Heart left ventricle (tissue), 16 donors: Measurements from ENCODE around the gene LDHD. TPM values are rescaled to one million over a fixed set of nuclear protein-coding genes. Genes with fewer than 3 reads are reported as not detected.

ENCODE experiments used
- ATAC-seq, 4 donors: fragments of 200-7000 bp; cut with Tn5 transposase; one replicate each; pipeline ENCODE4 v1.9.1; 2020 to 2022; ENCODE audit warnings: moderate library complexity in 4 of 4, mild to moderate bottlenecking in 3 of 4, moderate number of reproducible peaks in 1 of 4
- DNase-seq, 5 donors: peaks; one replicate each; pipeline ENCODE4 v3.0.0-alpha.2; 2020
- H3K27ac ChIP-seq, 12 donors: fragments of 200-600 bp; sonication (generic) in 4 of 12; one replicate each; pipeline versions ENCODE4 v1.5.0 to v1.8.0; 2016 to 2022; ENCODE audit warnings: mild to moderate bottlenecking in 2 of 12
- H3K27me3 ChIP-seq, 9 donors: fragments of 200-600 bp; sonication (generic) in 2 of 9; one replicate each; pipeline versions ENCODE4 v1.5.1 to v1.8.0; 2016 to 2022; ENCODE audit warnings: mild to moderate bottlenecking in 3 of 9
- H3K36me3 ChIP-seq, 9 donors: fragments of 200-600 bp; sonication (generic) in 2 of 9; one replicate each; pipeline versions ENCODE4 v1.5.0 to v1.8.0; 2018 to 2022; ENCODE audit warnings: mild to moderate bottlenecking in 2 of 9
- H3K4me1 ChIP-seq, 12 donors: fragments of 200-600 bp; sonication (generic) in 4 of 12; one replicate each; pipeline versions ENCODE4 v1.5.0 to v1.8.0; 2016 to 2022; ENCODE audit warnings: mild to moderate bottlenecking in 3 of 12
- H3K4me3 ChIP-seq, 12 donors: fragments of 200-600 bp; sonication (generic) in 4 of 12; one replicate each; pipeline versions ENCODE4 v1.5.0 to v1.8.0; 2017 to 2022; ENCODE audit warnings: mild to moderate bottlenecking in 9 of 12, moderate library complexity in 4 of 12
- H3K9me3 ChIP-seq, 12 donors: fragments of 200-600 bp; sonication (generic) in 4 of 12; one replicate each; pipeline versions ENCODE4 v1.5.0 to v1.8.0; 2016 to 2022; ENCODE audit warnings: mild to moderate bottlenecking in 1 of 12
- CTCF ChIP-seq, 12 donors: fragments of 200-600 bp; sonication (generic) in 4 of 12; IDR thresholded peaks; one replicate each; pipeline versions ENCODE4 v1.5.0 to v1.8.0; 2018 to 2022; ENCODE audit warnings: antibody characterized with exemption in 12 of 12, mild to moderate bottlenecking in 5 of 12
- POLR2A ChIP-seq, 2 donors: fragments of 450-650 bp; IDR thresholded peaks; one replicate each; pipeline ENCODE4 v1.6.1; 2017; ENCODE audit warnings: antibody characterized with exemption in 2 of 2, mild to moderate bottlenecking in 2 of 2, moderate library complexity in 2 of 2
- WGBS, 4 donors: extraction: QIAGEN DNeasy Blood & Tissue Kit in 2 of 4; methylation state at CpG; one replicate each; pipeline versions ENCODE4 v1.1.5 to v1.1.7; 2013 to 2018; 5-methylcytosine and 5-hydroxymethylcytosine counted together
- intact Hi-C, 10 donors: fragments of 100-400 bp; cut with DNase I; formaldehyde crosslinking; loops; one replicate each; pipeline versions ENCODE4 v1.11.1 to v1.14.2; 2022
- polyA plus RNA-seq, 2 donors: library from polyadenylated mRNA; stranded (reverse); fragments of 200-250 nt; gene quantifications; one replicate each; pipeline ENCODE4 v1.2.3, GENCODE V29; 2013
- total RNA-seq, 9 donors: library from RNA; depleted of rRNA in 2 of 9; stranded (reverse); fragments of >200 nt in 2 of 9; fragmentation: NEBNext Ultra II Directional in 3 of 9; extraction: Animal tissue kit (Norgen Biotek cat#: 25700) in 3 of 9; gene quantifications; one replicate each; pipeline versions ENCODE4 v1.1.0 to v1.2.4, GENCODE V29; 2016 to 2023
- donor health status: ischemic (EF 13 %, LVEDD 7.1; RV severe dilation, severe dysfunction).
- donor health status: healthy with polysubstance abuse.
- donor health status: DM: no; HTN: yes; CAD: no.
- donor health status: DM: no; HTN: no; CAD: no.
- donor health status: ischemic (EF 25% LVEDD 6.9; RV normal size, moderate dysfunction).
- donor health status: ischemic (EF 25% LVEDD 5.7; RV mildly dilated, moderate dysfunction).
- donor health status: healthy.
- donor health status: DM: yes; HTN: yes; CAD: no.
- donor health status: ischemic (EF 35%, LVEDD 5.7; RV mildly dilated, moderate dysfunction).
- donor health status: nonischemic (EF 11% LVEDD 7.7; RV severe dilation, severe dysfunction).
- donor health status: DM: yes; HTN: yes; CAD: no.
- donor health status: PGD.
- donor health status: ischemic (EF 29% LVEDD 5.4; RV normal size, mild dysfunction).
- donor health status: nonischemic (EF 23%, LVEDD 6.1; RV moderate dilation, normal function).

The LDHD gene
- total and polyA plus RNA-seq, 11 donors: 49.0 to 185 (median 90.6) TPM

- H3K9me3 ChIP-seq: no peaks in the 10 kb centered on the region
- H3K27ac ChIP-seq: peak overlapping the region in 1 of 12 donors; percentile 87
- ATAC-seq: no peak
- TF ChIP-seq CTCF (IDR thresholded peaks at IDR 0.05): no peak
- no peak for TF ChIP-seq POLR2A (IDR thresholded peaks at IDR 0.05)
- H3K4me3 ChIP-seq: no peak overlapping the region
- DNase-seq: no peak
- WGBS, 4 donors: 96 to 99% (median 98%) methylated on average over 5 of the region's 5 CpGs
- intact Hi-C loops: loop anchor here in 2 of 10 donors (5.0 to 10.0 kb wide), 2 partner anchors 47 to 59 kb away; no protein-coding TSS in a partner anchor
- peaks cover 9 to 64% (median 41%) of the 10 kb centered on the region in 12 donors for H3K4me1 ChIP-seq
- H3K36me3 ChIP-seq: peaks cover 0 to 6% (median 0%) of the 10 kb centered on the region in 9 donors
- no peaks in the 10 kb centered on the region for H3K27me3 ChIP-seq
Measured at GRCh38 chr16:75103994-75104393, 12.6 kb downstream of the LDHD start.

- 96 to 97% (median 96%) methylated on average over 9 of the region's 9 CpGs for WGBS, 4 donors
- H3K36me3 ChIP-seq: peaks cover 0 to 6% (median 0%) of the 10 kb centered on the region in 9 donors
- TF ChIP-seq CTCF (IDR thresholded peaks at IDR 0.05): no peak
- no peak for TF ChIP-seq POLR2A (IDR thresholded peaks at IDR 0.05)
- no peak overlapping the region for H3K4me3 ChIP-seq
- no peak for DNase-seq
- H3K9me3 ChIP-seq: no peaks in the 10 kb centered on the region
- peaks cover 12 to 65% (median 52%) of the 10 kb centered on the region in 12 donors for H3K4me1 ChIP-seq
- no peak overlapping the region for H3K27ac ChIP-seq
- no peaks in the 10 kb centered on the region for H3K27me3 ChIP-seq
- ATAC-seq: no peak
- intact Hi-C loops: loop anchor here in 2 of 10 donors (5.0 to 10.0 kb wide), 2 partner anchors 45 to 58 kb away; no protein-coding TSS in a partner anchor
Measured at GRCh38 chr16:75102595-75102994, 14.0 kb downstream of the LDHD start.

GRCh38 chr16:75101635-75102034, 14.9 kb downstream of the LDHD start:
- ATAC-seq (no peak), DNase-seq (no peak)
- TF ChIP-seq POLR2A (IDR thresholded peaks at IDR 0.05) (no peak), CTCF (IDR thresholded peaks at IDR 0.05) (no peak)
- H3K27ac ChIP-seq: no peak overlapping the region
- peaks cover 0 to 6% (median 0%) of the 10 kb centered on the region in 9 donors for H3K36me3 ChIP-seq
- no peaks in the 10 kb centered on the region for H3K27me3 ChIP-seq
- H3K4me1 ChIP-seq: peaks cover 12 to 60% (median 53%) of the 10 kb centered on the region in 12 donors
- H3K4me3 ChIP-seq: no peak overlapping the region
- intact Hi-C loops: loop anchor here in 2 of 10 donors (5.0 to 10.0 kb wide), 2 partner anchors 44 to 57 kb away; no protein-coding TSS in a partner anchor
- WGBS, 4 donors: 93 to 100% (median 95%) methylated on average over 2 to 3 of the region's 3 CpGs
- no peaks in the 10 kb centered on the region for H3K9me3 ChIP-seq

- Histone ChIP-seq H3K27ac (peak overlapping the region in 6 of 12 donors; percentile 51 to 78 (median 68)), H3K4me1 (peaks cover 12 to 50% (median 44%) of the 10 kb centered on the region in 12 donors), H3K27me3 (no peaks in the 10 kb centered on the region), H3K36me3 (peaks cover 0 to 7% (median 0%) of the 10 kb centered on the region in 9 donors), H3K9me3 (no peaks in the 10 kb centered on the region), H3K4me3 (no peak overlapping the region)
- WGBS, 4 donors: 72 to 85% (median 84%) methylated on average over 3 of the region's 3 CpGs
- TF ChIP-seq POLR2A (IDR thresholded peaks at IDR 0.05) (no peak), CTCF (IDR thresholded peaks at IDR 0.05) (no peak)
- intact Hi-C loops: loop anchor here in 2 of 10 donors (5.0 to 10.0 kb wide), 2 partner anchors 43 to 56 kb away; no protein-coding TSS in a partner anchor
- DNase-seq (no peak), ATAC-seq (no peak)
Measured at GRCh38 chr16:75100603-75100990, 16.0 kb downstream of the LDHD start.
